HG02642 (cell line): ENCODE measurements around the gene ABCA3.

Experiments used
- ATAC-seq: cut with Tn5 transposase; IDR thresholded peaks from one replicate; pipeline ENCODE4 v1.9.1; 2021; ENCODE audit warnings: mild to moderate bottlenecking; ENCODE audit not compliant: unreplicated experiment, poor library complexity

The ABCA3 gene

GRCh38 chr16:2237493-2238149 is 102.9 kb downstream of the ABCA3 start:
- no peak for ATAC-seq

GRCh38 chr16:2237102-2237482 is 103.4 kb downstream of the ABCA3 start:
- no peak for ATAC-seq

GRCh38 chr16:2236337-2237101 is 104.0 kb downstream of the ABCA3 start, which contains the start of gene DNASE1L2:
Gene DNASE1L2, plus strand, starts transcription at chr16:2236444. Its CDS starts 373 bp downstream, at chr16:2236817.
- no peak for ATAC-seq

GRCh38 chr16:2235695-2236336 is 104.7 kb downstream of the ABCA3 start:
- no peak for ATAC-seq

GRCh38 chr16:2235234-2235651 is 105.3 kb downstream of the ABCA3 start:
- no peak for ATAC-seq

- no peak for ATAC-seq
Measured at GRCh38 chr16:2234813-2235170, 105.7 kb downstream of the ABCA3 start.

- no peak for ATAC-seq
Measured at GRCh38 chr16:2233872-2234812, 106.4 kb downstream of the ABCA3 start.

- ATAC-seq, result no peak
Measured at GRCh38 chr16:2233046-2233775, 107.3 kb downstream of the ABCA3 start.

GRCh38 chr16:2232094-2232990 is 108.2 kb downstream of the ABCA3 start:
- no peak for ATAC-seq

- ATAC-seq, result no peak
Measured at GRCh38 chr16:2231016-2231931, 109.3 kb downstream of the ABCA3 start.

- no peak for ATAC-seq
Measured at GRCh38 chr16:2230376-2230775, 110.2 kb downstream of the ABCA3 start.

- no peak for ATAC-seq
Measured at GRCh38 chr16:2229632-2230250, 110.8 kb downstream of the ABCA3 start.

GRCh38 chr16:2229091-2229490 is 111.4 kb downstream of the ABCA3 start:
- ATAC-seq, result no peak

GRCh38 chr16:2228161-2228824 is 112.2 kb downstream of the ABCA3 start:
- no peak for ATAC-seq

- ATAC-seq, result no peak
Measured at GRCh38 chr16:2226918-2227317, 113.6 kb downstream of the ABCA3 start.

- ATAC-seq, result no peak
Measured at GRCh38 chr16:2226245-2226793, 114.2 kb downstream of the ABCA3 start.
